CD4-positive, alpha-beta T cell treated with Interleukin-2 at 100 ng/mL for 4 hours (primary cell): Measurements from ENCODE around the gene HSPG2.
"Not testable (repeated sequence)": the region's sequence is repeated elsewhere in the genome, so short reads cannot be mapped to it uniquely, and the experiment has no call there.

Experiments
- DNase-seq: peaks from one replicate; pipeline ENCODE4 v3.0.0-alpha.2; 2020; ENCODE audit warnings: low spot score

Gene HSPG2

DNA sequence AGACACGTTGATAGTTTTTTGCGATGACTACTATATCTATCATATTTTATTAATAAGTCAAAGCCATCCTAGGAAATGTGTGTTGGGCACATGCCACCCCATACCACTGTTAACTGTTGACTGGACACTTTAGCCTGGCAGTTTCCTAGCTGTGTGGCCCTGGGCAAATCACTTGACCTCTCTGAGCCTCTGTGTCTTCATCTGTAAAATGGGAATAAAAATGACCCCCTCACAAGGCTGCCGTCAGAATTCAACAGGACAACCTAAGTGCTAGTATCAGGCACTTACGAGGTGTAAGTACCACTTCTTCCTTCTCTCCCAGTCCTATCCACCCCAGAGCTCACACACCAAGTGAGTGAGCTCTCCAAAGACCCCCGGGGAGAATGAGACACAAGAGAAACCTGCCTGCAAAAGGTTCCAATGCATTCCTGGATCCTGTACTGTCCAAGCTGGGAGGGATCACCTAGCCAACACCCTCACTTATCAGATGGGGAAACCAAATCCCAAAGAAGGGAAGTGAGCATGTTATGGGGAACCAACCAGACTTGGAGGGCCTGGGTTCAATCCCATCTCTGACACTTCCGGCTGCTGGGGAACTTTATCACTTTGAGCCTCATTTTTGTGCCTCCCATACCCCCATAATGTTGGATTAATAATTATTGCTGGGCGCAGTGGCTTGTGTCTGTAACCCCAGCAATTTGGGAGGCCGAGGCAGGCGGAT lies 24.9 kb downstream of the HSPG2 start:
- no peak for DNase-seq

DNA sequence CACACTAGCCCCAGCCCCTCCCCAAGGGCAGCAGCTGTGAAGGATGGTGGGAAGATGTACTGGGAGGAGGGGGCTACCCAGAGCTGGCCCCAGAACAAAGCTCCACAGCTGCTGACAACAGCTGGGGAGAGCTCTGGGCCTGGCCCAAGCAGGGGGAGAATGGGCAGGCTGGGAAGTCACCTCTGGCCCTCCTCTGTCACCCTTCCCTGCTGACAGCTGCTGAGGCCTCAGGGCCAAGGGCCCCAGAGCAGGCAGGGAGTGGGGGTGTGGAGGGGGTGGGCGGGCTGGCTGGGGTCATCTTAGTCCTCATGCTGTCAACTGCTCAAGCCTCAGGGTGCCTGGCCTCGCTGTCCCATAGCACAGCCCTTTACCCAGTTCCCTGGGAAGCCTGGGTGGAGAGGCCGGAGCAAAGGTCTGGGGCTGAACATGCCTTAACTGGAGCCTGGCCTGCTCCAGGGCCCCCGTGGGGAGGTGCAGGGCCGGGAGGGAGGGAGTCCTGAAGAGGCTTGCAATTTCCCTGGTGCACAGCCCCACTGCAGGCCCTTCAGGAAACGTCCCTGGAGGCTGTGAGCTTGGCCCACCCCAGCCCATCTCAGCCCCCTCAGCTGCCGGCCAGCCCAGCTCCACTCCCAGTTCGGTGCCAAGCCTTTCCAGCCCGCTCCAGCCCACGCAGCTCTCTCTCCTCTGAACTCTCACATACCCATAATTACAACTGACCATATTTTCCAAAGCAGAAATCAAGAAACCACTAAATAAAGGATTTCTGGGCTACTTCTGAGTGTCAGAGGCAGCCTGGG lies 25.7 kb downstream of the HSPG2 start:
- DNase-seq, result no peak

DNA sequence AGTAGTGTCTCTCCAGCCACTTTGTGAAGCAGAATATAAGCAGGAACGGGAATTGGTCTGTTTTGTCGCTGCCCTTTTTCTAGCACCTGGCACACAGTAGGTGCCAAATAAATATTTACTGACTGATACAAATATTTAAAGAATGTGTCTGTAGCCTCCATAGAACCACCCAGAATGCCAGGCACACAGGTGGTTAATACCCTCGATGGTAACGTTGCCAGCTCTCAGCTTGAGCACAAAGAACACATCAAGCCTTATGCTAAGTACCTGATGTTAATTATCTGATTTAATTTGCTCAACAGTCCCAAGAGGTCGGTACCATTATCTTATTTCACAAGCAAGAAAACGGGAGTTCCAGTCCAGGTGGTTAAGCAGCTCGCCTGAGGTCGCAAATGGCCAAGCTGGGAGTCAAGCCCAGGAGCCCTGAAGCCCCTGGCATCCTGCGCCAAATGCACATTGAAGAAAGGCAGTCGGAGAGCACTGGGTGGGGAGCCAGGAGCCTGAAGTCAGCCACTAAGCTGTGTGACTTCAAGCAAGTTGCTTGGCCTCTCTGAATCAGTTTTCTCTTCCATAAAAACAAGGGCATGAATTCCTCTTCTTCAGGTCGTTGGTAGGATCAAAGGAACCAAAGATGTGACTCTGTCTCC lies 26.4 kb downstream of the HSPG2 start:
- no peak for DNase-seq

DNA sequence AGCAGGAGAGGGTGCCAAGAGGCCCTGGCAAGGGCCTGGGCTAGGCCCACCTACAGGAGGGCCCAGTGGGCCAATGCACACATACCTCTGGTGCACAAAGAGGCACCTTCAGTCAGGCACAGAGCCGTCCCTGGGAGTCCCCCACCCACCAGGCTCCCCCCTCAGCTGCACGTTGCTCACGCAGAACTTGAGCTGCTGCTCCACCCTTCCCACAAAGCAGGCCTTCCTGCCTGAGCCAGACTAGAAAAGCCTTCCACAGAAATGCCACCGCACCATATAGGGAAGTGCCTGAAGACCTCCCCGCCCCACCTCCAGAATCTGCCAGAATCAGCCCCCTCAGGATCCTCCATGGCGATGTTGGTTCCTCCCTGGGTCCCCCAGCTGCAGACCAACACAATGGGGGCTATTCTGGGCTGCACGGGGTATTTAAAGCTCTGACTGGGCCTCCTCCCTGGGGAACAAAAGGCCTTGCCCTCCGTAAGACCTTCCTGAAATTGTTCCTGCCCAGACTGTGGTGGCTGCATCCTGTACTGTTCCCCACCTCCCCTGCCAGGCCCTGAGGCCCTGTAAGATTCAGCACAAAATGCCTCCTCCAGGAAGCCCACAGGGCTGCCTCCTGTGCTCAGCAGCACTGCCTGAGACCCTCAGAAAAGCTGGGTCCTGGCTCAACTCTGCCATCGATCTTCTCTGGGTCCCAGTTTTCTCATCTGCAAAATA lies 27.2 kb downstream of the HSPG2 start:
- no peak for DNase-seq

DNA sequence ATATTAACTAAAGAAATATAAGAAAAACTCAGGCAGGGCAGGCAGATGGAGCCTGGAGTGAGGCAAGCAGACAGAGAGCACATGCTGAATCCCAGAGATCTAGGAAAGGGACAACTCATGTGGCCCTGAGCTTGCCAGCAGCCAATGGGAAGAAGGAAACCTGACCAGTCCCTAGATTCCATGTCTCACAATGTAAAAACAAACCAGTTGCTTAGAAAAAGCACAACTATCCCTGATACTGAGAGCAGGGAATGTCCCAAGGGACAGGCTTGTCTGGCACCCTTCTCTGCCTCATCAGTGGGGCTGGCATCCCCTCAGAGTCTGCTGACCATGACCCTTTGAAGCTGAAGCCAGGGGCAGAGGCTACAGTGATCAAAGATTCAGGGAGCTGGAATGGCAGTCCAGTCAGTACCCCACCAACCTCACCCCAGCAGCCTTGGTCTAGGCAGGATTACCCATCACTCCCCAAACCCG lies 27.8 kb downstream of the HSPG2 start:
- no peak for DNase-seq

DNA sequence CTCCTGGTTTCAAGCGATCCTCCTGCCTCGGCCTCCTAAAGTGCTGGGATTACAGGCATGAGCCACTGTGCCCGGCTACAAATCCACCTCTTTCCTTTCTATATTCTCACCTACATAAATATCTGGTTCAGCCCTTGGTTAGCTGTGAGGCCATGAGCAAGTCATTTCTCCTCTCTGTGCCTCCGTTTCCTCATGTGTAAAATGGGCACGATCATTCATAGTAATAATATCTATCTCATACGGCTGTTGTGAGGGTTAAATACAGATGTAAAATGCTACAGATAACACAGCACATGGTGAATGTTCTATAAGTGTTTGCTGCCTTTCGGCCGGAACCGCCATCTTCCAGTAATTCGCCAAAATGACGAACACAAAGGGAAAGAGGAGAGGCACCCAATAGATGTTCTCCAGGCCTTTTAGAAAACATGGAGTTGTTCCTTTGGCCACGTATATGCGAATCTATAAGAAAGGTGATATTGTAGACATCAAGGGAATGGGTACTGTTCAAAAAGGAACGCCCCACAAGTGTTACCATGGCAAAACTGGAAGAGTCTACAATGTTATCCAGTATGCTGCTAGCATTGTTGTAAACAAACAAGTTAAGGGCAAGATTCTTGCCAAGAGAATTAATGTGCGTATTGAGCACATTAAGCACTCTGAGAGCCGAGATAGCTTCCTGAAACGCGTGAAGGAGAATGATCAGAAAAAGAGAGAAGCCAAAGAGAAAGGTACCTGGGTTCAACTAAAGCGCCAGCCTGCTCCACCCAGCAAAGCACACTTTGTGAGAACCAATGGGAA lies 29.2 kb downstream of the HSPG2 start:
- DNase-seq, result not testable (repeated sequence)

DNA sequence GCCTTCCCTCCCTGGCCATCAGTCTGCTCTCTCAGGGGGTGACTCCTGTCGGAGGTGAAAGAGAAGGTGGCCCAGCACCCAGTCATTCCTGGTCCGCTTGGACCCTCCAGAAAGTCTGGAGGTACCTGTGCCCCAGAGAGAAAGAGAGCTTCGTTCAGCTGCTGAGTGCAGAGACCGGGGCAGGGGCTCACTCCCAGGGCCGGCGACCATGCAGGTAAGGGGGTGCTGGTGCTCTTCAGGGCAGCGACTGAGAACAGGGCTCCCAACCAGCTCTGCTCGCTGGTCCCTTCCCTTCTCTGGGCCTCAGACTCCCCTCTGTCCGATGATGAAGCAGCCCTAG lies 30.1 kb downstream of the HSPG2 start:
- DNase-seq, result no peak

DNA sequence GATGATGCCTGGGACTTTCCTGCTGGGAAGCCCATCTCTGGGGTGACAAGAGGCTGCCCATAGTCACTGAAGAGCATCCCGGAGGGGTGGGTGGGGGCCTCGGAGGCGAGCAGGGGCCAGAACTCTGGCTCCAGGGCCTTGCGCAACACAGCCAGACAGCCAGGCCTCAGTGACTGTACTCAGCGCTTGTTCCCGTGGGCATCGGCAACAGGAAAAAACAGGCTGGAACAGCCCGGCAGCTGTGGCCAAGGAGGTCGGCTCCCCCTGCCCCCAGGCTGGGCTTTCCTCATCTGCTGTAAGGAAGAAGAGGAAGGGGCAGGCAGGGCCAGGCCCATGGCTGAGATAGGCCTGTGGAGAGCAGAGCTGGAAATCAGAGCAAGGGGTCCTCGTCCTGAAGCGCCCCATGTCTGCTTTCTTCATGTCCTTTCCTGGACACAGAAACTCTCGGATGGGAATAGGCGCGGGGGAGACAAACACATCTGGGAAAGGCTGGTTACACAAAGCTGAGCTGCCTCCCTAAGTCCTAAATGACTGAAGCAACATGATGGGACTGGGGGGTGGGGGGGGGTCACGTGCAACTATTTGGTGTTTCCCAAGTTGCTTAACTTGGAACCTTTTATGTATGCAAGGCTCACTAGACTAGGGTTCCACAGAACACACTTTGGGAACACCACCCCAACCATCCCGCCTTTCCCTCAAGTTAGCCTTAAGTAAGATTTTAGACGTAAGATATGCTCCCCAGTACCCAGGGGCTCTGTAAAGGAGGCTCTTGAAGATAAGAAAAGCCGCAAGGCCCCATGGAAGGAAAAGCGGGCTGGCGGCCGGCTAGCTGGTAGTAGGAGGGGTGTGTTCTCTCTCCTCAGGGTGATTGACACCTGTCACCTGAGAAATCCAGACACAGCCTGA lies 30.7 kb downstream of the HSPG2 start:
- no peak for DNase-seq

DNA sequence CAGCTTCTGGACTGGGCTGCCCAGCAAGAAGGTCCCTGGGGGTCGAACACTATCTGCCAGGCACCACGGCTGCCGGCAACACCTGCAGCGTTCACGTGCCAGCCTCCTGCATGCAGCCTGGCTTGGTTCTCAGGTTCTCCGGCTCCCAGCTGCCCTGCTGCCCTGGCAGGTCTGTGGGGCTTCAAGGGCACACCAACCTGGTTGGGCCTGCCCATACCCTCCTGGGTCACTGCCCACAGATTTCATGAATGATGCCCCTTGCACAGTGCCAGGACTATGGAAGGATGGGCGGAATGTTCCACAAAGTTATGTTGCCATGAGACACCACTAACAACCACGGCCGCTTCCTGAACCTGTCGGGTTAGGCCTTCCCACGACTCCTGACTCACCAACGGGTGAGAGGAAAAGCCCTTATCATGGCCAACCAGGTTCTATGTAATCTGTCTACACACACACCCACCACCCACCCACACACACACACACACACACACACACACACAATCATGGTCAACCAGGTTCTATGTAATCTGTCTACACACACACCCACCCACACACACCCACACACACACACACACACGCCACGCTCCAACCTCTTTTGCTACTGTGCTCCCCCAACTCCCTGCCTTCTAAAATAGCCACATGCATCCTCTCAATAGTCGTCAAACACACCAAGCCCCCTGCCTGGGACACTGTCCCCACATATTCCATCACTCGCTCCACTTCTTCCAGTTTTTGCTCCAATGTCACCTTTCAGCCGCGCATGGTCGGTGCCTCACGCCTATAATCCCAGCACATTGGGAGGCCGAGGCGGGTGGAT lies 32.2 kb downstream of the HSPG2 start:
- no peak for DNase-seq

DNA sequence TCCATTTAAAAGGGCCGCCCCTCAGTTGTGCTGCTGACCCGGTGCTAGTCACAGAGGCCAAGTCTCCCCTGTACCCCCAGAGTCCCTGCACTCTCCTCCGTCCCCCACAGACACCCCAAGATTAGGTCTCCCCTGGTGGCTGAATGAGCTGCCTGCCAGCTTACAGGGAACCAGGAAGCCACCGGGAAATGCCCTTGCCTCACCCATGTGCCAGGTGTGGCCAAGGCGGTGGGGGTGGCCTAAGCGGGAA lies 32.7 kb downstream of the HSPG2 start:
- no peak for DNase-seq

DNA sequence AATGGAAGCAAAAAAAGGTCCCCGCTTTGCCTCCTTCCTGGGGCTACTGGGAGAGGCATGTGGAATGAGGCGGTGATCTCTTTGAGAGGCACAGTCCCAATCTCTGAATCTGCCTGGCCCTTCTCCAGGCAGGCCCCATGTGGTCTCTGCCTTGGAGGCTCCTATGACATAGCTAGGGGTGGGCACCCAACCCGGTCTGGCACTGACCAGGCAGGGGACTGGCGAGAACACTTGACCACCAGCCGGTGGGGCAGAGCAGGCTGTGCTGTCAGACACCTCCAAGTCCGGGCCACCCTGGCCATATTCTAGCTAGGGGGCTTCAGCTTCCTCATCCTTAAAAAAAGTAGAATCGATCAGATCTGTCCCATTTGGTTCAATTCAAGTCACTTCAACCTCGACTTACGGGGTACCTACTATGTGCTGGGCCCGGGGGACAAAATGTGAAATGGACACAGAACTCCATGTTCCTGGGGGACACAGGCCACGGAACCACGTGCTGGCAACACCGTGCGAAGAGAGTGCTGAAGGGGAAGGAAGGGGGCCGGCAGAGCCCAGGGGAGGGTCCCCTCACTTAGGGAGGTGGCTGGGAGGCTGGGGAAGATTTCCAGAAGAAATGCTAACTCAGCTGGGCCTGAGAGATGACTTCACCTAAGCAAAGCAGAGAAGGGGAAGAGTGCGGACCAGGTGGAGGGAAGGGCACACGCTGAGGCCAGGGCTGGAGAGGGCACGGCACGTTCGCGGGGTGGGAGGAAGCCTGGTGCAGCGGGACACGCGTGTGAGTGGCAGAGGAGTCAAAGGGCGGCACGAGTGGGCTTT lies 33.3 kb downstream of the HSPG2 start:
- no peak for DNase-seq

DNA sequence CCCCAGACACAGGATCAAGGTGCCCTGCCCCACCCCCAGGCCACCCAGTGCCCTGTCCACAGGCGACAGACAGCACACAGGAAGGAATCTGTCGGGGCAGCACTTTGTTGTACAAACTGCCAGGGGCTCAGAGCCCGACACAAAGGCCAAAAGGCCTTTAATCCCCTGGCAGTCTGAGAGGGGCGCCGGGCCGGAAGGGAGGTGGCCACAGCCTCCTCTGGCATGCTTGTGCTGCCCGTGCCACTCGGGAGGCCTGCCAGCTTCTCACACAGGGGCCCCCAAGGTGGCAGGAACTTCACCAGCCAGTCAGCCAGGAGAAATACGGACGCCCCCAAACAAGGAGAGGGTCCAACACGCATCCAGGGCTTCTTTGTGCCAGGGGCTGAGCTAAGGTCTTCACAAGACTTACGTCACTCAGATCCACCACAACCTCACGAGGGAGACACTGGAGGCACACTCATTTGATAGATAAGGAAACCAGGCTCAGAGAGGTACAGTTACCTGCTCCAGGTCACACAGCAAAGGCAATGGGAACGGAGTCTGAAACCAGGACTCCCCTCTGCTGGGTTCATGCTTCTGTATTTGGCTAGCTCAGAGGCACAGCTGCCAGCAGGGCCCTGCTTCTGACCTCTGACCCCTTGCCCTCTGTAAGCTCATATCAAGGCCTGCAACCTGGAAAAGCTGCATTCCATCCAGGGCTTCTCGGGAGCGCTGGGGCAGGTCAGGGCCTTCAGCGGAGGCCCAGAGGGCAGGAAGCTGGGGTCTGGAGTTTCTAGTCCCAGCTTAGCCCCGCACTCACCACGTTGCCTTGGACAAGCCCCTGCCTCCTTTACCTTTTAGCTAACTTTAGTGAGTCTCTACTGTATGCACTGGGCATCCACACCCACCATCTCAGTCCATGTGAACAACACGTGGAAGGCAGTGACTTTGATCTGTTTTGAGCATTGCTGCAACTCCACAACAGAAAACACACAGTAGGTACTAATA lies 34.8 kb downstream of the HSPG2 start:
- DNase-seq, result no peak

DNA sequence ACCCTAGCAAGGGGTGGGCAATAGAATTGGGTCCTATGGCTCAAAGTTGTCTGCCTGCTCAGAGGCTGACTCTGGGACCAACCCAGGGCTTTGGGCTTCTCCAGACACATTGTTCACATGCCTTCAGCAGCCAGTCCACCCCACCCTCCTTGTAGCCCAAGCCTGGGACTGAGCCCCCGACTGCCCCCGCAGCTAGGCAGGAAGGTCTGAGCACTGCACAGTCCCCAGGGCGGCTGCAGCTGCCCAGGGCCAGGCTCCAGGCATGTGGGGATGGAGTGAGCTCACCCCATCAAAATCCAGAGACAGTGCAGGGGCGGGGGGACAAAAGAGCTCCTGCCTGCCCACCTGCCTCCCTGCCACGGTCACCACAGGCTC lies 35.6 kb downstream of the HSPG2 start:
- no peak for DNase-seq

DNA sequence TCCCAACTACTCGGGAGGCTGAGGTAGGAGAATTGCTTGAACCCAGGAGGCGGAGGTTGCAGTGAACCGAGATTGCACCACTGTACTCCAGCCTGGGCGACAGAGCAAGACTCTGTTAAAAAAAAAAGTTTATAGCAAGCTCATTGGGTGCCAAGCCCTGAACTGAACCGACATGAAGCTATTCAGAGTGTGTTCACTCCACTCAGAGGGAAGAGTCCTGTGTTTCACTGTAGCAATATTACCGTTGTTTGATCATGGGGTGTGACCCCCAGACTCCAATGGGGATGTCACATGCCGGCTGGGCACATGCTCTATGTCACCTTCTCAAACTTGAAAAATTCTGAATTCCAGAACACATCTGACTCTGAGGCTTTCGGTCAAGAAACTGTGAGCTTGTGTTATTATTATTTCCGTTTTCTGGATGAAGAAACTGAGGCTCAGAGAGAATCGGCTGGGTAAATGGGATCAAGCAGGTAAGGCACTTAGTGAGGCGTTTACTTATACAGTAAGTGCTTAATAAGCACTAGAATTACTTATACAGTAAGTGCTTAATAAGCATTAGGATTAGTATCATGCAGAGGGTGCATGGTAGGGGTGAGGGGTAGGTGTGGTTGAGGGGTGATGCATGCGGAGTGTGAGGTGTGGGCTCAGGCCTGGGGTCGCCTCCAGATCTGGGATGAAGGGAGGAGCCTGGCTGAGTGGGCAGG lies 36.2 kb downstream of the HSPG2 start:
- DNase-seq, result no peak

DNA sequence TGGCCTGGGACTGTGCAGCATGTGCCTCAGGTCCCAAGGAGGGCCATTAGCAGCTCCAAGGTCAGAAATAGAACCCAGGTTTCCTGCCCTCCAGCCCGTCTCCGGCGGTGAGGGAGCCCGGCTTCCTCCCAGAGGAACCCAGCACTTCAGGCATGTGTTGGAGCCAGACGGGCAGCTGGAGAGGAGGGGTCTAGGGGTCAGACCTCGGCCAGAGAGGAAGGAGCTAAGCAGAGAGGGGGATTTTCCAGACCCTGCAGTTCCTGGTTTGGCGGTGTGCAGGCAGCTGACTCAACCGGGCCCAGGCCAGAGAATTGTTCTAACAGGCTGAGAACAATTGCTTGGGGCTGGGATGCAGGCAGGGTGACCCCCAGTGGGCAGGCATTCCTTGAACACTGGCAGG lies 37.1 kb downstream of the HSPG2 start:
- no peak for DNase-seq

DNA sequence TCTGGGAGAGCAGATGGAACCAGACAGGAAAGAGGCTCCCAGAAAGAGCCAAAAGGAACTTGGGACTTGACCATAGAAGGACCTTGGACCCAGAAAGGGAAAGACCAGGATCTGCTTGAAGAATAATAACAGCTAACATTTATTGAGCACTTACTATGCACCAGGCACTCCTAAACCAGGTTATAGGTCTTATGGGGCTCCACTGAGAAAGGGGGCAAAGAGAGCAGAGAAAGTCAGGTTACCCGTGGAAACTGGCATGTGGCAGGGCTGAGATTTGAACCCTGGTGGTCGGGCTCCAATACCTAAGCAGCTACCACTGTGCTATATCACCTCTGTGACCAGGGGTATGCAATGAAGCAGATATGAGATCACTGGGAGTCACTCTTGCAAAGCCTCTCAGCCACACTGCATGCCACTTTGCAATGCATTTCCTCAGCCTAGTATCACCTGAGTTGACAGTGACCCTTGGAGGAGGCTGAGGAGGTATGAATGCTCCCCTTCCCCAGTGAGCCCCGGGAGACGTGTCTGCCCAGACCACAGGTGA lies 37.8 kb downstream of the HSPG2 start:
- DNase-seq, result no peak
